Activated T-helper 2 cell treated with anti-CD3 and anti-CD28 coated beads, Interferon-gamma antibody, Interleukin-2, Interleukin-4, amounts not matched to agents 10 μg/mL and 5 μg/mL and 100 μg/mL, durations not matched to agents 14 hours and 24 hours and 36 hours (primary cell): ENCODE results near the gene ADPGK. TPM values are rescaled to one million over a fixed set of nuclear protein-coding genes. Genes with fewer than 3 reads are reported as not detected.
A peak's percentile ranks its signal among the peaks of the same experiment; 100 is the strongest.

Experiments
- DNase-seq: peaks from one replicate; pipeline ENCODE4 v3.0.0; 2021; ENCODE audit warnings: low spot score
- H3K27ac Mint-ChIP-seq: one replicate; pipeline ENCODE4 v1.8.0; 2021; ENCODE audit warnings: mixed read lengths
- H3K27me3 Mint-ChIP-seq: one replicate; pipeline ENCODE4 v1.8.0; 2021; ENCODE audit warnings: low read depth, mixed read lengths
- H3K36me3 Mint-ChIP-seq: one replicate; pipeline ENCODE4 v1.8.0; 2021; ENCODE audit warnings: low read depth, mixed read lengths
- H3K4me1 Mint-ChIP-seq: one replicate; pipeline ENCODE4 v1.8.0; 2021; ENCODE audit warnings: low read depth, mixed read lengths
- H3K4me3 Mint-ChIP-seq: one replicate; pipeline ENCODE4 v1.8.0; 2021; ENCODE audit warnings: low read depth, mild to moderate bottlenecking, moderate library complexity, mixed read lengths
- H3K9me3 Mint-ChIP-seq: one replicate; pipeline ENCODE4 v1.8.0; 2021; ENCODE audit warnings: mixed read lengths
- intact Hi-C: fragments of 100-400 bp; cut with micrococcal nuclease; formaldehyde crosslinking; loops from one replicate; pipeline ENCODE4 v1.15.1; 2023
- total RNA-seq: library from RNA; stranded (reverse); gene quantifications from 2 replicates; pipeline ENCODE4 v1.2.3, GENCODE V29; 2022

Gene ADPGK
- total RNA-seq, 1 donor from 2014 or later = 84.1 TPM

DNA sequence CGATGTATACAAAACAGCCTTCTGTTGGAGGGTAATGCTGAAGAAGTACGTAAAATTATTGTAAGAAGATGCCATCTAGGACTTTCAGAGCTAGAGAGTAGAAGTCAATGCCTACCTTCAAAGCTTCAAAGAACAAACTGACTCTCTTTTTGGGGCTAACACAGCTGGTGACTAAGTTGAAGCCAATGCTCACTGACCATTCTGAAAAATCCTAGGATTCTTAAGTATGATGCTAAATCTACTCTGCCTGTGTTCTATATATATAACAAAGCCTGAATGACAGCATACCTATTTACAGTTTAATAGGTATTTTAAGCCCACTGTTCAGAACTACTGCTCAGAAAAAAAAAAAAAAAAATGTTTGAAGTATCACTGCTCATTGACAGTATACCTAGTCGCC lies 18.9 kb downstream of the ADPGK start:
- no peak overlapping the region for H3K4me3 Mint-ChIP-seq
- H3K36me3 Mint-ChIP-seq = peaks cover 91% of the 10 kb centered on the region
- intact Hi-C loops = no loop called here
- DNase-seq = no peak
- no peak overlapping the region for H3K27ac Mint-ChIP-seq
- H3K9me3 Mint-ChIP-seq = peaks cover 20% of the 10 kb centered on the region
- peaks cover 9% of the 10 kb centered on the region for H3K4me1 Mint-ChIP-seq
- no peaks in the 10 kb centered on the region for H3K27me3 Mint-ChIP-seq

- intact Hi-C loops = no loop called here
Measured at GRCh38 chr15:72760590-72761260, 22.8 kb downstream of the ADPGK start.

DNA sequence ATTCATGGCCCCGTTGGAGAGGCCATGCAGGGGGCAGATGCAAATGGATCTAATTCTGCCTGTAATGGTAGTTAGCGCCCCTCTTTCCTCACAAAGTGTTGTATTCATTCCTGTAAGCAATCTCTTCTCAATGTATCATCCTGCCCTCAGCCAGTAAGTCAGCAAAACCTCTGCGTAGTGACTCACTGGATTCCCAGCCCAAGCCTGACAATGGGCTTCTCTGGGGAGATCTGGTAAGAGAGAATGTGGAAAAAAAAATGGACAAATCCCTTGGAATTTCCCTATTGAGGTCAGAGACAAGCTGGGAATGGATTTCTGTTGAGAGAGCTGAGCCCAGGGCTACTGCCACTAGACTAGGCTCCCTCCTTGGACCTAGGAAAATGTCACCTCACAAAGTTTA lies 25.4 kb downstream of the ADPGK start:
- Mint-ChIP-seq H3K27ac (no peak overlapping the region), H3K36me3 (peaks cover 91% of the 10 kb centered on the region)
- intact Hi-C loops = no loop called here

More at GRCh38 chr15:72760590-72761260, 22.8 kb downstream of the ADPGK start:
- Mint-ChIP-seq H3K27me3 (no peaks in the 10 kb centered on the region), H3K9me3 (no peaks in the 10 kb centered on the region), H3K36me3 (peaks cover 90% of the 10 kb centered on the region), H3K4me3 (no peak overlapping the region), H3K27ac (no peak overlapping the region), H3K4me1 (peaks cover 12% of the 10 kb centered on the region)
- no peak for DNase-seq

DNA sequence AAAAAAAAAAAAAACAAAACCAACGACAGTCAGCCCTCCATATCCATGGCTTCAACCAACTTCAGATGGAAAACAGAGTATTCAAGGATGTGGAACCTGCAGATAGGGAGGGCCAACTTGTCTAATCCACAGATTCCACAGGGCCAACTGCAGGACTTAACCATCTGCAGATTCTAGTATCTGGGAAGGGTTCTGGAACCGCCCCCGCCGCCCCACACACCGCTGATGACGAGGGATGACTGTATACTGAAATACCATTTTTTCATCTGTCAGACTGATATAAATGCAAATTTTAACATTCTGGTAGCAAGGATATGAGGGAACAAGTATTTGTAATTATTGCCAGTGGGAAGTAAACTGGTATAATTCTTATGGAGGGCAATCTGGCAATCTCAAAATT lies 29.5 kb downstream of the ADPGK start:
- peaks cover 21% of the 10 kb centered on the region for H3K4me1 Mint-ChIP-seq
- intact Hi-C loops = no loop called here

More for the DNA sequence above, 25.4 kb downstream of the ADPGK start:
- Mint-ChIP-seq H3K27me3 (no peaks in the 10 kb centered on the region), H3K9me3 (no peaks in the 10 kb centered on the region), H3K4me1 (peaks cover 13% of the 10 kb centered on the region), H3K4me3 (no peak overlapping the region)
- DNase-seq = no peak

GRCh38 chr15:72751751-72752455 lies 31.7 kb downstream of the ADPGK start:
- Mint-ChIP-seq H3K27me3 (no peaks in the 10 kb centered on the region), H3K27ac (no peak overlapping the region), H3K4me1 (peaks cover 19% of the 10 kb centered on the region), H3K36me3 (peaks cover 82% of the 10 kb centered on the region), H3K9me3 (no peaks in the 10 kb centered on the region), H3K4me3 (no peak overlapping the region)
- intact Hi-C loops = no loop called here
- no peak for DNase-seq

More for the DNA sequence above, 29.5 kb downstream of the ADPGK start:
- Mint-ChIP-seq H3K27ac (no peak overlapping the region), H3K36me3 (peaks cover 86% of the 10 kb centered on the region), H3K27me3 (no peaks in the 10 kb centered on the region), H3K4me3 (no peak overlapping the region), H3K9me3 (no peaks in the 10 kb centered on the region)
- DNase-seq = no peak

GRCh38 chr15:72749700-72750099 lies 33.9 kb downstream of the ADPGK start:
- H3K4me1 Mint-ChIP-seq = peaks cover 19% of the 10 kb centered on the region
- no peak overlapping the region for H3K27ac Mint-ChIP-seq
- no peak overlapping the region for H3K4me3 Mint-ChIP-seq
- intact Hi-C loops = no loop called here
- no peaks in the 10 kb centered on the region for H3K27me3 Mint-ChIP-seq
- peaks cover 70% of the 10 kb centered on the region for H3K36me3 Mint-ChIP-seq
- DNase-seq = no peak
- no peaks in the 10 kb centered on the region for H3K9me3 Mint-ChIP-seq

GRCh38 chr15:72740219-72740618 lies 43.3 kb downstream of the ADPGK start:
- peak overlapping the region; percentile 8 for H3K27ac Mint-ChIP-seq
- H3K27me3 Mint-ChIP-seq = no peaks in the 10 kb centered on the region
- peak overlapping the region; percentile 4 for H3K4me3 Mint-ChIP-seq
- no peaks in the 10 kb centered on the region for H3K9me3 Mint-ChIP-seq
- intact Hi-C loops = loop anchor here (5.0 kb wide), 1 partner anchor 42 kb away; the partner anchor contains the start of gene ADPGK
- peaks cover 43% of the 10 kb centered on the region for H3K4me1 Mint-ChIP-seq
- no peak for DNase-seq
- H3K36me3 Mint-ChIP-seq = peaks cover 68% of the 10 kb centered on the region

DNA sequence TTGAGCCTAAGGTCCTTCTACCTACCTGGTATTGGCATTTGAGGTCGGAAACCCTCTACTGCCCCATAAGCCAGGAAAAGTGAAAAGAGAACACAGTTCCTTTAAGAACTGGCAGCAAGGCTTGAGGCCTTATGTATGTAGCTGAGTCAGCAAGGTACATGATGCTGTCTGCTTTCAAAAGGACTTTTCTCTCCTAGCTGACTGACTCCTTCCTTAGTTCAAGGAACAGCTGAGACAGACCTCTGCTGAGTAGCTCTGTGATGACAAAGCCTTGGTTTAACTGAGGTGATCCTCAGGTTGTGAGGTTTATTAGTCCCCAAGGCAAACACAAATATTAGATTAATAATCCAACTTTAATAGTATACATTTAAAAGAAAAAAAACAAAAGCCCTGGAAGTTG lies 45.8 kb downstream of the ADPGK start:
- H3K9me3 Mint-ChIP-seq = no peaks in the 10 kb centered on the region

DNA sequence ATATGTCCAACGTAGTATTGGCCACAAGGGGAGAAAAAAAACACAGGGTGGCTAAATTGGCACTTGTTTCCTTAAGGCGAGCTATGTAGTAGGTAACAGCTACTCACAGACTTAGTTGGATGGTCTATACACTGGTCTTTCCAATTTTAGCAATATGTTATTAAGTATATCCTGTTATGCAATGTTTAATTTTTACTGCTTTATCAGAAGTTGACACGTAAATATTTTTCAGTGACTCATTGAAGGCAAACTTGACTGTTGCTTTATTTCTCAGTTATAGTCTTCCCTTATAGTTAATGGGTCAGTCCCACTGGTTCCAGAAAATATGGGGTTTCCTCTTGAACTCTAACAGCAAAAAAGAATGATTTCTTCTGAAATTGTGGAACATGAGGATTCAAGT lies 46.5 kb downstream of the ADPGK start:
- peaks cover 60% of the 10 kb centered on the region for H3K4me1 Mint-ChIP-seq
- DNase-seq = no peak
- intact Hi-C loops = no loop called here
- H3K36me3 Mint-ChIP-seq = peaks cover 80% of the 10 kb centered on the region
- no peak overlapping the region for H3K4me3 Mint-ChIP-seq
- no peaks in the 10 kb centered on the region for H3K27me3 Mint-ChIP-seq
- H3K27ac Mint-ChIP-seq = no peak overlapping the region
- no peaks in the 10 kb centered on the region for H3K9me3 Mint-ChIP-seq

More for the DNA sequence above, 45.8 kb downstream of the ADPGK start:
- intact Hi-C loops = no loop called here
- no peak overlapping the region for H3K27ac Mint-ChIP-seq
- peaks cover 80% of the 10 kb centered on the region for H3K36me3 Mint-ChIP-seq
- no peak overlapping the region for H3K4me3 Mint-ChIP-seq
- no peak for DNase-seq
- no peaks in the 10 kb centered on the region for H3K27me3 Mint-ChIP-seq
- H3K4me1 Mint-ChIP-seq = peaks cover 60% of the 10 kb centered on the region

DNA sequence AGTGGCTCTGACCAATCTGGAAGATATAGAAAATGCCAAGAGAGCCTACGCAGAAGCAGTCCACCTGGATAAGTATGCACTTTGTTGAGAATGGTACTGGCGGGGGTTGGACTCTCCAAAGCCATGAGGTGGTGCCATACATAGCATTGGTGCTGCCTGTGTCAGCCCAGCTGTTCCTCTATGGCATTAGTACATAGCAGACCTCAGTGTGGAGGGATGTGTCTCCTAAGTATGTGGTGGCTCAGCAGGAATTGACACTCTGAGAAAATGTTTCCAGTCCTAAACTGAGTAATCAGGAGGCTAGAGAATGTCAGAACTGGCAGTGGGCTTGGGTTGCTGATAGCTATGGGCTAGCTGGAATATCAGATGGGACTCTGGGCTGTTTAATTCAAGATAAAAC lies 48.4 kb downstream of the ADPGK start:
- no peak for DNase-seq
- Mint-ChIP-seq H3K27me3 (no peaks in the 10 kb centered on the region), H3K4me3 (no peak overlapping the region), H3K36me3 (peaks cover 67% of the 10 kb centered on the region), H3K9me3 (no peaks in the 10 kb centered on the region), H3K27ac (no peak overlapping the region), H3K4me1 (peaks cover 42% of the 10 kb centered on the region)
- intact Hi-C loops = no loop called here

- Mint-ChIP-seq H3K4me1 (peaks cover 32% of the 10 kb centered on the region), H3K9me3 (no peaks in the 10 kb centered on the region), H3K27ac (no peak overlapping the region), H3K36me3 (peaks cover 57% of the 10 kb centered on the region), H3K27me3 (no peaks in the 10 kb centered on the region), H3K4me3 (no peak overlapping the region)
- intact Hi-C loops = no loop called here
- no peak for DNase-seq
Measured at GRCh38 chr15:72733941-72734738, 49.4 kb downstream of the ADPGK start.

GRCh38 chr15:72732516-72732915 lies 51.0 kb downstream of the ADPGK start:
- intact Hi-C loops = no loop called here
- peaks cover 45% of the 10 kb centered on the region for H3K36me3 Mint-ChIP-seq
- H3K27ac Mint-ChIP-seq = no peak overlapping the region
- no peaks in the 10 kb centered on the region for H3K9me3 Mint-ChIP-seq
- no peak for DNase-seq
- H3K27me3 Mint-ChIP-seq = no peaks in the 10 kb centered on the region
- H3K4me1 Mint-ChIP-seq = peaks cover 23% of the 10 kb centered on the region
- no peak overlapping the region for H3K4me3 Mint-ChIP-seq

DNA sequence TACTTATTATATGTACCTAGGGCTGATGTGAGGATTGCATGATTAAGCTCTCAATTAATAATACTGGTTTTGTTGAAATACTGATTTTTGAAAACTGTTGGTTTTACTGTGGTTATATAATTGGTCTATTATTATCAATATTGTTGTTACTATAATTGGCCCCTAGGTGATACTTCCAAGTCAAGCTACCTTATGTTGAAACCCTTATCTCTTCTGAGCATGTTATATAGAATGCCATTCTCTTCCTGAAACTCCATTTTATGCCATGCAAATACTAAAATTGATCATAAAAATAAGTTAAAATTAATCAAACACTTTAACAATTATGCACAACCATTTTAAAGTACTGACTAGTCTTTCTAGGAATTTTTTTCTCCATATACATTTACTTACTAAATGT lies 51.5 kb downstream of the ADPGK start:
- intact Hi-C loops = no loop called here
- no peak overlapping the region for H3K4me3 Mint-ChIP-seq
- H3K27me3 Mint-ChIP-seq = no peaks in the 10 kb centered on the region

More for the DNA sequence above, 51.5 kb downstream of the ADPGK start:
- Mint-ChIP-seq H3K36me3 (peaks cover 40% of the 10 kb centered on the region), H3K4me1 (peaks cover 20% of the 10 kb centered on the region), H3K9me3 (no peaks in the 10 kb centered on the region), H3K27ac (no peak overlapping the region)
- DNase-seq = no peak
